Psoas muscle (tissue), 8 donors: Measurements from ENCODE around the gene LIPT2. TPM values are rescaled to one million over a fixed set of nuclear protein-coding genes. Genes with fewer than 3 reads are reported as not detected.

Experiments used
- ATAC-seq, 4 donors: fragments of 200-7000 bp; cut with Tn5 transposase; one replicate each; pipeline ENCODE4 v1.9.1; 2020; ENCODE audit warnings: moderate library complexity in 3 of 4, mild to moderate bottlenecking in 2 of 4
- DNase-seq, 2 donors: peaks; one replicate each; pipeline ENCODE4 v3.0.0-alpha.2; 2020
- H3K27ac ChIP-seq: fragments of 200-600 bp; one replicate; pipeline ENCODE4 v1.8.0; 2022
- H3K27me3 ChIP-seq, 3 donors: fragments of 200-600 bp in 1 of 3; one replicate each; pipeline versions ENCODE4 v1.6.1 to v1.8.0; 2013 to 2022; ENCODE audit warnings: low read length in 2 of 3, mild to moderate bottlenecking in 2 of 3, moderate library complexity in 1 of 3; ENCODE audit not compliant: insufficient read depth in 3 of 3
- H3K36me3 ChIP-seq, 2 donors: fragments of 200-600 bp in 1 of 2; one replicate each; pipeline versions ENCODE4 v1.6.1 to v1.8.0; 2013 to 2022; ENCODE audit warnings: low read depth in 1 of 2, mild to moderate bottlenecking in 1 of 2, moderate library complexity in 1 of 2; ENCODE audit not compliant: insufficient read depth in 1 of 2
- H3K4me1 ChIP-seq: fragments of 200-600 bp; one replicate; pipeline ENCODE4 v1.8.0; 2022
- H3K4me3 ChIP-seq: fragments of 200-600 bp; one replicate; pipeline ENCODE4 v1.8.0; 2022; ENCODE audit warnings: mild to moderate bottlenecking
- H3K9me3 ChIP-seq: fragments of 200-600 bp; one replicate; pipeline ENCODE4 v1.8.0; 2022
- WGBS, 3 donors: extraction: QIAGEN DNeasy Blood & Tissue Kit; methylation state at CpG; one replicate each; pipeline versions ENCODE4 v1.1.6 to v1.1.7; 2013; 5-methylcytosine and 5-hydroxymethylcytosine counted together
- intact Hi-C, 2 donors: fragments of 100-400 bp; cut with DNase I; formaldehyde crosslinking; loops; one replicate each; pipeline versions ENCODE4 v1.11.0 to v1.14.2; 2022
- polyA plus RNA-seq, 3 donors: library from polyadenylated mRNA; stranded (reverse); fragments of 200-250 nt; gene quantifications; one replicate each; pipeline ENCODE4 v1.2.3, GENCODE V29; 2013
- total RNA-seq, 4 donors: library from RNA; stranded (reverse); fragmentation: NEBNext Ultra II Directional in 2 of 4; extraction: Animal tissue kit (Norgen Biotek cat#: 25700) in 2 of 4; gene quantifications; one replicate each; pipeline versions ENCODE4 v1.2.1 to v1.2.4, GENCODE V29; 2021 to 2023
- TF ChIP-seq, protein P1 (sequence below): fragments of 200-600 bp; IDR thresholded peaks from one replicate; pipeline ENCODE4 v1.8.0; 2022; ENCODE audit warnings: antibody characterized with exemption
- donor health status: healthy with polysubstance abuse.
- donor health status: DM: no; HTN: no; CAD: no; lungs with moderate emphysema.
- donor health status: Bipolar disorder and iron deficiency.
- donor health status: healthy.
- donor health status: DM: yes; HTN: yes; CAD: no.
- donor health status: DM: no; HTN: no; CAD: no.
- donor health status: DM: no; HTN: no; CAD: no.
- donor health status: DM: yes; HTN: yes; CAD: no.

LIPT2 gene
- total and polyA plus RNA-seq, 7 donors, result 0.94 to 5.4 (median 4.3) TPM

DNA sequence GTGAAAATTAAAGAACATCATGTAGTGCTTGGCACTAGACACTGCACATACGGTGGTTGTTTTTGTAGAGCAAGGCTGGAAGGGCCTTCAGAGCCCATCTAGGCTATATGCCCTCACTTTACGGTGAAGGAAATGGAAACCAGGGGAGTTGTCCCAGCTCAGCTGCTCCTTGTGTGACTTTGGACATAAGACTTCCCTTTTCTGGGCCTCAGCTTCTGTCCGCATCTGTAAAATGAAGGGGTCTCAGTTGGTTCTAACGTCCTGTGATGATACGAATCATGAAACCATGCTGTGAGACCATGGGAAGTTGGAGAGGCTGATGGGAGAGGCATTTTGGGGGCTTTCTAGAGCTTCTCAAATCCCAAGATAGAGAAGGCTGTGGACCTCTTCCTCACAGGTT is 30.9 kb downstream of the LIPT2 start:
- TF ChIP-seq, protein P1, sequence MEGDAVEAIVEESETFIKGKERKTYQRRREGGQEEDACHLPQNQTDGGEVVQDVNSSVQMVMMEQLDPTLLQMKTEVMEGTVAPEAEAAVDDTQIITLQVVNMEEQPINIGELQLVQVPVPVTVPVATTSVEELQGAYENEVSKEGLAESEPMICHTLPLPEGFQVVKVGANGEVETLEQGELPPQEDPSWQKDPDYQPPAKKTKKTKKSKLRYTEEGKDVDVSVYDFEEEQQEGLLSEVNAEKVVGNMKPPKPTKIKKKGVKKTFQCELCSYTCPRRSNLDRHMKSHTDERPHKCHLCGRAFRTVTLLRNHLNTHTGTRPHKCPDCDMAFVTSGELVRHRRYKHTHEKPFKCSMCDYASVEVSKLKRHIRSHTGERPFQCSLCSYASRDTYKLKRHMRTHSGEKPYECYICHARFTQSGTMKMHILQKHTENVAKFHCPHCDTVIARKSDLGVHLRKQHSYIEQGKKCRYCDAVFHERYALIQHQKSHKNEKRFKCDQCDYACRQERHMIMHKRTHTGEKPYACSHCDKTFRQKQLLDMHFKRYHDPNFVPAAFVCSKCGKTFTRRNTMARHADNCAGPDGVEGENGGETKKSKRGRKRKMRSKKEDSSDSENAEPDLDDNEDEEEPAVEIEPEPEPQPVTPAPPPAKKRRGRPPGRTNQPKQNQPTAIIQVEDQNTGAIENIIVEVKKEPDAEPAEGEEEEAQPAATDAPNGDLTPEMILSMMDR, result no peak
- DNase-seq (no peak), ATAC-seq (no peak)
- Histone ChIP-seq H3K27me3 (no peaks in the 10 kb centered on the region), H3K27ac (peak overlapping the region; percentile 19), H3K4me3 (no peak overlapping the region), H3K4me1 (peaks cover 18% of the 10 kb centered on the region), H3K9me3 (no peaks in the 10 kb centered on the region), H3K36me3 (no peaks in the 10 kb centered on the region)
- intact Hi-C loops, result no loop called here
- WGBS, 3 donors, result 80 to 86% (median 82%) methylated on average over 5 of the region's 5 CpGs

DNA sequence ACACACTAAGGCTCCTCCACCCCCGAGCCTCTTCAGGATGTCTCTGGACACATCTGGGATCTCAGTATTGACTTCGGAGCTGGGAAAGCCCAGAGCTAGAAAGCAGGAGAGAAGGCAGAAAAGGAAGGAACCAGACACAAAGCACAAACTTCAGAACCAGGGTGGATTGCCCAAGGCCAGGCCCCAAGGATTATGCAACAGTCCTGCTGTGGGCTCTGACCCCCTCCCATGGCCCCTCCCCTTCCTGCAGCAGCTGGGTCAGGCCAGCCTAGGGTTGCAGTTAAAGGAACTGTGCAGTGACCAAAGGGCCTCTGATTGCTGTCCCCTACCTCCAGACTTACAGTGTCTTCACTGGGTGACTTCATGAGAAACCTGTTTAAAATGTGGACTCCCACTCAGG is 31.5 kb downstream of the LIPT2 start:
- no peaks in the 10 kb centered on the region for H3K27me3 ChIP-seq
- peak; percentile 57 to 84 (median 73) for ATAC-seq
- H3K27ac ChIP-seq, result peak overlapping the region; percentile 19
- peak; percentile 80 to 88 for DNase-seq
- intact Hi-C loops, result no loop called here
- peaks cover 0 to 4% of the 10 kb centered on the region in 2 donors for H3K36me3 ChIP-seq
- TF ChIP-seq, protein P1, result no peak
- H3K4me3 ChIP-seq, result peak overlapping the region; percentile 40
- H3K9me3 ChIP-seq, result no peaks in the 10 kb centered on the region
- 39 to 50% (median 46%) methylated on average over 2 of the region's 2 CpGs for WGBS, 3 donors
- H3K4me1 ChIP-seq, result peaks cover 17% of the 10 kb centered on the region

- Histone ChIP-seq H3K27me3 (no peaks in the 10 kb centered on the region), H3K27ac (no peak overlapping the region), H3K4me3 (peak overlapping the region; percentile 40), H3K36me3 (peaks cover 0 to 6% of the 10 kb centered on the region in 2 donors), H3K9me3 (no peaks in the 10 kb centered on the region), H3K4me1 (peaks cover 10% of the 10 kb centered on the region)
- DNase-seq (no peak), ATAC-seq (peak in 3 of 4 donors; percentile 42 to 63 (median 54))
- intact Hi-C loops, result no loop called here
- TF ChIP-seq, protein P1, result no peak
- 66 to 84% (median 71%) methylated on average over 2 of the region's 2 CpGs for WGBS, 3 donors
Observed at GRCh38 chr11:74460481-74461154, 32.9 kb downstream of the LIPT2 start.

DNA sequence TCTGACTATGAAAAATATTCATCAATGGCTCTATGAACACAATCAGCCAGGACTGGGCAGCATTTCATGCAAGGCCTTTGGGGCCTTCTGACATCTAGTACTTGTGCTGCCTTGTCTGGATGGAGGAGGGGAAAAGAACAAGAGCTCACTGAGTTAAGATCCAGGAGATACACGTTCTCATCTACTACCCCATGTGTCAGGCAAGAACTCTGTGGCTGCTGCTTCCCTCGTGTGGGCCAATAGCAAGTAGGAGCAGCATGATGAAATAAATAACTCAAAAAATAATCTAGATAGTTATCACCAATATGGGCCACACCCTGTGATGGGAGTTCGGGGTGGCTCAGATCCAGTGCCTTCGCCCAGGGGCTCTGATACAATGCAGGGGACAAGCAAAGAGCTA is 33.5 kb downstream of the LIPT2 start:
- TF ChIP-seq, protein P1, result no peak
- no peaks in the 10 kb centered on the region for H3K9me3 ChIP-seq
- H3K27me3 ChIP-seq, result no peaks in the 10 kb centered on the region
- intact Hi-C loops, result no loop called here
- ATAC-seq (no peak), DNase-seq (no peak)
- no peak overlapping the region for H3K27ac ChIP-seq
- peaks cover 10% of the 10 kb centered on the region for H3K4me1 ChIP-seq
- 78 to 88% (median 84%) methylated on average over 4 of the region's 4 CpGs for WGBS, 3 donors
- H3K4me3 ChIP-seq, result peak overlapping the region; percentile 40
- peaks cover 0 to 6% of the 10 kb centered on the region in 2 donors for H3K36me3 ChIP-seq
